Glomerular visceral epithelial cell (primary cell): Measurements from ENCODE around the gene TTLL3.
A peak's percentile ranks its signal among the peaks of the same experiment; 100 is the strongest.
"Not testable (repeated sequence)": the region's sequence is repeated elsewhere in the genome, so short reads cannot be mapped to it uniquely, and the experiment has no call there.

ENCODE experiments used
- DNase-seq: peaks from one replicate; pipeline ENCODE4 v3.0.0-alpha.2; 2016; ENCODE audit errors: extremely low spot score

TTLL3 gene

DNA sequence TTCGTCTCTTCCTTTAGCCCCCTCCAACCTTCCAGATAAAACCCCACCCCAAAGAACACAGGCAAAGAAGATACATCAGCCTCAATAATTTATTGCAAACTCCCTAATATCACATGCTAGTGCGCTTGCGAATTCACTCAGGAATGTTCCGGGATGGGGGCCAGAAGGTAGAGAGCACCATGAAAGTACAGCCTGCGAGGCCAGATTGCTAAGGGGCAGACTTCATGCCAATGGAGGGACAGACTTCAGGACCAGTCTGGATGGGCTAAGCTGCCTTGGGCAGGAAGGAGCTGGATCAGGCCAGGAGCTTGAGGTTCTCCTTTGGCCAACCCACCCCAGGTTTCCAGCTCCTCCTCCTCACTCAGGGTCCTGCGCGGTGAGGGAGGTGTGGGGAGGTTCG, 56.6 kb downstream of the TTLL3 start:
- no peak for DNase-seq

DNA sequence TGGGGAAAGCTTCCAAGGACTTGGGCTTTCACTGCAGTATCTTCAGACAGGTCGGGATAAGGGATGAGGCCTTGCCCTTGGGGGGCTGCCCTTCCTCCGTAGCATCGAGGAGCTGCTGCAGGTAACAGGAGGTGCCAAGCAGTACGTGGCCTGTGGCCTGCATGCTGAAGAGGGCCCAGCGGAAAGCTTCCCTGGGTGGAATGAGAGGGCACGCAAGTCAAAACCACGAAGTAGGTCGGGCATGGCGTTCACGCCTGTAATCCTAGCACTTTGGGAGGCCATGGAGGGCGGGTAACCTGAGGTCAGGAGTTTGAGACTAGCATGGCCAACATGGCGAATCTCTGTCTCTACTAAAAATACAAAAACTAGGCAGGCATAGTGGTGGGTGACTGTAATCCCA, 57.0 kb downstream of the TTLL3 start:
- DNase-seq: no peak

DNA sequence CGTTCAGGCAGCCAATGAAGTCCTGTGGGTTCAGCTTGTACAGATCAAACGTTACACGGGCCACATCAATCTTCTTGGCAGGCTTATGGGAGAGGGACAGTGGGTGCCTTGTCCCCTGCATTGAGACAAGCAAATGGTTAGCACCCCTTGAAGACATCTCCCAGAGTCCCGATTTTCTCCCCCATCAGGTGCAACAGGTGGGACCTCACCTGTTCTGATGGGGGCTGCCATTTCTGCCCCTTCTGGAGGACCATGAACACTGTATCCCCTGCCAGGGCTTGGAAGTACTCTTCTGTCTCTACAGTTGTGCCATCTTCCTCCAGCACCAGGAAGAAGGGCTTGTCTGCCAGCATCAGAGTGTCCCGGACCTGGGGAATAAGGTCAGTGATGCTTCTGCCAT, 59.9 kb downstream of the TTLL3 start:
- DNase-seq: no peak

DNA sequence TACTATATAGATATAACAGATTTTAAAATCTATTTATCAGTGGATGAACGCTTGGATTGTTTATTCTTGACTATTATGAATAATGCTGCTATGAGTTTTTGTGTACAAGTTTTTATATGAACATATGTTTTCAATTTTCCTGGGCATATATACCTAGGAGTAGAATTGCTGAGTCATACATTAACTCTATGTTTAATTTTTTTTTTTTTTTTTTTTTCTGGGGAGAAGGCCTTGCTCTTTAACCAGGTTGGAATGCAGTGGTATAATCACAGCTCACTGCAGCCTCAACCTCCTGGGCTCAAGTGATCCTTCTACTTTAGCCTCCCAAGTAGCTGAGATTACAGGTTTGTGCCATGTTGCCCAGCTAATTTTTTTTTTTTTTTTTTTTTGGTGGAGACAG, 60.9 kb downstream of the TTLL3 start:
- no peak for DNase-seq

DNA sequence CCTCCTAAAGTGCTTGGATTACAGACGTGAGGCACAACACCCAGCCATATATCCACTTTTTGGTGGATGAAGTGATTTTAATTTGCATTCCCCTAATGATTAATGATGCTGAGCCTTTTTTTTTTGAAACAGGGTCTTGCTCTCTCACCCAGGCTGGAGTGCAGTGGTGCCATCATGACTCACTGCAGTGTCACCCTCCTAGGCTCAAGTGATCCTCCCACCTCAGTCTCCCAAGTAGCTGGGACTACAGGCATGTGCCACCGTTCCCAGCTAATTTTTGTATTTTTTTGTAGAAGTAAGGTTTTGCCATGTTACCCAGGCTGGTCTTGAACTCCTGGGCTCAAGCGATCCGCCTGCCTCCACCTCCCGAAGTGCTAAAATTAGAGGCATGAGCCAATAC, 62.0 kb downstream of the TTLL3 start:
- DNase-seq: not testable (repeated sequence)

DNA sequence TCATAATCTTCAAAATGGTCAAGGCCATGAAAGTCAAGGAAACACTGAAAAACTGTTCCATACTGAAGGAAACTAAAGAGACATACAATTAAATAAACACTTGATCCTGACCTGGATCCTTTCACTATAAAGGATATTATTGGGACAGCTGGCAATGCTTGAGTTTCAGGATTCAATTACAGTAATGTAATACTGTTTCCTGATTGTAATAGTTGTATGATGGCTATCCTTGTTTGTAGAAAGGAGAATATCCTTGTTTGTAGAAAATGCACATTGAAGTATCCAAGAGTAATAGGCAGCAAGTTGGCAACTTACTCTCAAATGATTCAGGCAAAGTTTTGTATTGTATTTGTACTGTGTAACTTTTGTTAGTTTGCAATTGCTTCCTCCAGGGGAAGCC, 65.4 kb downstream of the TTLL3 start:
- DNase-seq: no peak

DNA sequence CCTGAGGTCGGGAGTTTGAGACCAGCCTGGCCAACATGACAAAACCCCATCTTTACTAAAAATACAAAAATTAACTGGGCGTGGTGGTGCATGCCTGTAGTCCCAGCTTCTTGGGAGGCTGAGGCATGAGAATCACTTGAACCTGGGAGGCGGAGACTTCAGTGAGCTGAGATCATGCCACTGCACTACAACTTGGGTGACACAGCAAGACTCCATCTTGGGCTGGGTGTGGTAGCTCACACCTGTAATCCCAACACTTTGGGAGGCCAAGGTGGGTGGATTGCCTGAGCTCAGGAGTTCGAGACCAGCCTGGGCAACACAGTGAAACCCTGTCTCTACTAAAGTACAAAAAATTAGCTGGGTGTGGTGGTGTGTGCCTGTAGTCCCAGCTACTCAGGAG, 66.2 kb downstream of the TTLL3 start:
- not testable (repeated sequence) for DNase-seq

DNA sequence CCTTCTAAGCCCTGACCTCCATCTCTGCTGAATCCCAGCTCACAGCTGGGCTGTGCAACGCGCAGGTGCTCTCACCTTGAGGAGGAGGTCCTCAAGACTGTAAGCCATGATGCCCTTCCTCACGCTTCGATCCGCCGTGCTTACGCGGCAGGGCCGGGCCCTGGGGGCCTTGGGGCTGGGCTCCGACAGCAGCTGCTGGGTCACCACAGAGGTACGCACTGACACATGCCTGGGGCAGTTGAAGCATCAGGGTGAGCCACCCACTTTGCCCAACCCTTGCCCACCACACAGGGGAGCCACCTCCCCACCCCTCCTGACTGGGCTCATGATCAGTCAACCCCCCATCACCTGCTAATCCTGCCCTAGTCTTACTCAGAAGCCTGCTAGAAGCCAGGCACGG, 66.9 kb downstream of the TTLL3 start:
- no peak for DNase-seq

DNA sequence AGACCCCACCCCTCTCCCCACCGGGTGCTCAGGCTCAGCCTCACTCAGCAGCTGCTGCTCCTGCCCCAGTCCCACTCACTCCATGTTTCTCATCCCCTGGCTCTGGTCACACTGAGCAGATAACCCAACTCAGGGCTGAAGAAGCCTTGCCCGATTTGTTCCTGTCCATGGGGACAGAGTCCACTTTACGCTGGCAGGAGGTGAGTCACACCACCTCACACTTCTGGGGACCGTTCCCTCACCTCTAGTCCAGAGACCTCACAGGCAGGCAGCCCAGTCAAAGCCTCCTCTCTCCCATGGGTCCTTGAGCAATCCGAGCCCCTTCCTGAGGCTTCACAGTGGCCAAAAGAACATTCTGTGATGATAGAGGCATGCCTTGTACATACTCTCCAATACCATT, 68.6 kb downstream of the TTLL3 start:
- DNase-seq: no peak

DNA sequence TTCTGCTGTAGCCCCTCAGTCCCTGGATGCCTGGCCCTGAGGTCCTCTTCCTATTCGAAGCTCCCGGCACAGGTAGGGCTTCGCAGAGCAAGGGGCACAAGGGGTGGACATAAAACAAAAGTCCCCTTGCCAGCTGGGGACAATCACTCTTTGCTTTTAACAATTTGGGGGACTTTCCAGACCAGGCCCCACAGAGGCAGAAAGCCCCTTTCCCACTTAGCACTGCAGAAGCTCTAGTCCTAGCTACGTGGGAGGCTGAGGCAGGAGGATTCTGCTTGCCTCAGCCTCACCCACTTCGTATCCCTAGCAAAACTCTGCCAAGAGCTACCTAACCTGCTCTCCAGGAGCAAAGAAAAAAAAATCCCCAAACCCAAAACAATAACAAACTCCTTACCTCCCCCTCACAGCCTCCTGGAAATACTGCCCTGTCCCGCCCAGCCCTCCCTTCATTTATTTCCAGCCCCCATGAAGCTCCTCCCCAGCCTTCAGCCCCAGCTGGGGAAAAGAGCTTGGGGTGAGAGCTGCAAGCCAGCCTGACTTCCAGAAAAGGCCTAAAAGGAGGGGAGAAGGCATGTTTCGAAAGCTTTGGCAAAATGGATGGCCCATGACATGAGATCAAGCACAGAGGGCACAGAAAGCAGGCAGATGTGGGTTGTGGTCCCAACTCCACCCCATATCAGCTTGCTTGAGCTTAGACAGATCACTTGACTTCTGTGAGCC, 69.9 kb downstream of the TTLL3 start, which contains the start of gene CIDEC:
TSS of gene CIDEC (minus strand) at position 424 of the 720 bp plus-strand sequence. CDS start 1,767 bp downstream, outside the sequence.
- no peak for DNase-seq

DNA sequence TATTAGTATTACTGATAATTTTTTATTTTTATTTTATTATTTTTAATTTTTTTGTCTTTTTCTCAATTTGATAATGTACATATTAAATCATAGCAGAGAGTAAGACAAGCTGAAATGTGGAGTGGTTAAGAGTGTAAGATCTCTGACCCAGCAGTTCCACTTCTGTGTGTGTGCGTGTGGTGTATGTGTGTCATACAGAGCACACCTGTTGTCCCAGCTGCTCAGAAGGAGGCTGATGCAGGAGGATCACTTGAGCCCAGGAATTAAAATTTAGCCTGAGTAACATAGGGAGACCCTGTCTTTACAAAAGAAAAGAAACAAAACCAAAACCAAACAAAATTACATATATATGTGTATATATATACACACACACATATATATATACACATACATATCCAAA, 71.4 kb downstream of the TTLL3 start:
- no peak for DNase-seq

DNA sequence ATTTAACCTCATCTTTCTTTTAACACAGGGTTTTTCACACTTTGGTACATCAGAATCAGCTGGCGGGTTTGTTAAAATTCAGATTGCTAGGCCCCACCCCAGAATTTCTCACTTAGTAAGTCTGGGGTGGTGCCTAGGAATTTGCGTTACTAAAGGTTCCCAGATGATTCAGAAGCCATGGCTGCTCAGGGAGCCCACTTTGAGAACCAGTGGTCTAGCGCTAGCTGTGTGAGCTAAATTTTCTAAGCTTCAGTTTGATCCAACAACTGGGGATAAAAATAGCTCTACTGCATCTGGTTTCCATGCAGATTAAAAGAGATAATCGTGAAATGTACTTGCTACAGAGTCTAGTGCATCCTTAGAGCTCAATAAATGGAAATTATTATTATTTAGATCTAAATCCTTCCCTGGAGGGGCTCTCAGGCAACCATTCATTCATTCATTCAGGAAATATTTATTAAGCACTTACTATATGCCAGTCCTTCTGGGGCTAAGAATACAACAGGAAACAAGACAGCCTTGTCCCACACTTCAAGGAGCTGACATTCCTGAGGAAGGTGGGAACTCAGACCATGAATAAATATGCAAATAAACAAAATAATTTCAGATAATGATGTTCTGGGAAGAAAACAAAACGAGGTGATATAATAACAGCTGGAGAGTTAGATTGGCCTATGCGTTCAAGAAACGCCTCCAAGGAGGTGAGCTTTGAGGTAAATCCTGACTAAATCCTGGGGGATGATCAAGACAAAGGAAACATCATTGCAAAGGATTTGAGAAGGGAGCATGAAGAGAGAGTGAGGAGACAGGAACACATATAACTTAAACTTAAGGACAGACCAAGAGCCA, 73.9 kb downstream of the TTLL3 start:
- no peak for DNase-seq

DNA sequence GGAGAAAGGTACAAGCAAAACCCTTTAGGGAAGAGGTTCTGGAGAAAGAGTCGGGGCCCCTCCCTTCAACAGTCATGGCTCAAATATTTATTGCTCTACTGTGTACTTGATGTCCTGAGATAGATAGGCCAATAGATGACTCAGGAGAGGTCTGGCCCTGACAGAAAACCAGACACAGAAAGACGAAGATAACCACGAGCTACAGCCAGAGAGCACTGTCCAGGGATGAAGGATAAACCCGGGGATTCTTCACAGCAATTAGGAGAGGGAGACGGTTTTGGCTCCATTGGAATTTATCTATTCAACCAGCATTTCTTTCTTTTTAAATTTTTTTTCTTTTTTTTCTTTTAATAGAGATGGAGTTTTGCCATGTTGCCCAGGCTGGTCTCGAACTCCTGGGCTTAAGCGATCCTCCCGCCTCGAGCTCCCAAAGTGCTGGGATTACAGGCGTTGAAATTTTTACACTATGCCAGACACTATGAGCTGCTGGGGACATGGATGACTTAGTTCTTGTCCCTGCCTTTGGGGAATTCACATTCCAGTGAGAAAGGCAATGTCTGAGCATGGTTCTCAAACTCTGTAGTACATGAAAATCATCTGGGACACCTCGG, 74.6 kb downstream of the TTLL3 start:
- DNase-seq: peak; percentile 61
